Caco-2 (cell line): ENCODE measurements around the gene INS. TPM values are rescaled to one million over a fixed set of nuclear protein-coding genes. Genes with fewer than 3 reads are reported as not detected.

Experiments used
- BruUV-seq: library from RNA; stranded (reverse); fragments of 400-500 nt; replicated peaks from 2 replicates; lab custom pipeline; 2021; lab: Mats Ljungman, UMichigan
- CTCF ChIA-PET: fragments of 300-600 bp; sonication (Branson Sonifier 250); formaldehyde crosslinking; loops from one replicate; lab custom pipeline; 2022; ENCODE audit warnings: antibody characterized with exemption; lab: Charles Lee
- POLR2A ChIA-PET: fragments of 300-600 bp; sonication (Branson Sonifier 250); formaldehyde crosslinking; loops from one replicate; lab custom pipeline; 2022; ENCODE audit warnings: antibody characterized with exemption; lab: Charles Lee
- DNase-seq, 2 experiments: peaks; one replicate each; pipeline versions ENCODE4 v3.0.0 to v3.0.0-alpha.2; 2020 to 2022
- H3K27me3 ChIP-seq: replicated peaks from 2 replicates; pipeline ENCODE4 v1.6.0; 2011; ENCODE audit warnings: low read length; ENCODE audit not compliant: control insufficient read depth, insufficient read depth
- H3K36me3 ChIP-seq: 2 replicates; pipeline ENCODE4 v1.5.1; 2011; ENCODE audit warnings: low read length; ENCODE audit not compliant: control insufficient read depth, insufficient read depth
- H3K4me1 ChIP-seq: fragments of 250-450 bp; sonication (Bioruptor Pico); 2 replicates; pipeline ENCODE4 v1.5.1; 2020; ENCODE audit warnings: mild to moderate bottlenecking
- H3K4me3 ChIP-seq: 2 replicates; pipeline ENCODE4 v1.5.1; 2011; ENCODE audit warnings: low read depth, mild to moderate bottlenecking, control low read depth, low read length
- H3K9me3 ChIP-seq: fragments of 250-450 bp; sonication (Bioruptor Pico); 2 replicates; pipeline ENCODE4 v1.5.1; 2020; ENCODE audit warnings: mild to moderate bottlenecking, moderate library complexity
- H3K27ac Mint-ChIP-seq: one replicate; pipeline ENCODE4 v1.8.0; 2022; ENCODE audit warnings: mixed read lengths; ENCODE audit not compliant: unreplicated experiment
- H3K27me3 Mint-ChIP-seq: one replicate; pipeline ENCODE4 v1.8.0; 2022; ENCODE audit warnings: mixed read lengths; ENCODE audit not compliant: insufficient read depth, unreplicated experiment
- H3K36me3 Mint-ChIP-seq: one replicate; pipeline ENCODE4 v1.8.0; 2022; ENCODE audit warnings: mild to moderate bottlenecking, mixed read lengths; ENCODE audit not compliant: insufficient read depth, unreplicated experiment
- H3K4me1 Mint-ChIP-seq: one replicate; pipeline ENCODE4 v1.8.0; 2022; ENCODE audit warnings: low read depth, mixed read lengths; ENCODE audit not compliant: unreplicated experiment
- H3K4me3 Mint-ChIP-seq: one replicate; pipeline ENCODE4 v1.8.0; 2022; ENCODE audit warnings: mild to moderate bottlenecking, moderate library complexity, mixed read lengths; ENCODE audit not compliant: unreplicated experiment
- H3K9me3 Mint-ChIP-seq: one replicate; pipeline ENCODE4 v1.8.0; 2022; ENCODE audit warnings: mixed read lengths; ENCODE audit not compliant: unreplicated experiment
- CTCF ChIP-seq, 2 experiments: fragments of 200-600 bp in 1 of 2; IDR thresholded peaks; 1 replicate in 1 of 2; 2 replicates in 1 of 2; pipeline versions ENCODE4 v1.5.1 to v1.8.0; 2011 to 2022; ENCODE audit warnings: antibody characterized with exemption in 1 of 2, control low read depth in 1 of 2, inconsistent platforms in 1 of 2, low read depth in 1 of 2, low read length in 1 of 2, mild to moderate bottlenecking in 1 of 2, moderate library complexity in 1 of 2; ENCODE audit not compliant: insufficient read depth in 1 of 2, severe bottlenecking in 1 of 2, unreplicated experiment in 1 of 2
- intact Hi-C: fragments of 100-400 bp; cut with micrococcal nuclease; formaldehyde crosslinking; loops from one replicate; pipeline ENCODE4 v1.10.0; 2022; ENCODE audit not compliant: unreplicated experiment
- total RNA-seq: library from RNA; stranded (reverse); gene quantifications from 2 replicates; pipeline ENCODE4 v1.2.3, GENCODE V29; 2022

The INS gene
- total RNA-seq, 1 experiment from 2014 or later, result not detected

- Mint-ChIP-seq H3K36me3 (peaks cover 78% of the 10 kb centered on the region), H3K4me3 (no peak overlapping the region), H3K4me1 (peaks cover 19% of the 10 kb centered on the region), H3K9me3 (peaks cover 19% of the 10 kb centered on the region), H3K27ac (no peak overlapping the region), H3K27me3 (no peaks in the 10 kb centered on the region)
- intact Hi-C loops, result loop anchor here (2.0 kb wide), 1 partner anchor 75 kb away; no protein-coding TSS in a partner anchor
- no peak overlapping the region for H3K4me3 ChIP-seq
- peak in 1 of 2 experiments; percentile 12 for DNase-seq
- ChIA-PET POLR2A (interaction anchor here (0.6 to 1.5 kb wide), 2 partner anchors 21 to 73 kb away, joined by 5 to 6 read pairs; no protein-coding TSS in a partner anchor), CTCF (no interaction called here)
- peaks cover 9% of the 10 kb centered on the region for H3K36me3 ChIP-seq
- H3K4me1 ChIP-seq, result no peaks in the 10 kb centered on the region; the same call in 1 of the 2 replicates
- no peaks in the 10 kb centered on the region for H3K27me3 ChIP-seq
- TF ChIP-seq CTCF (IDR thresholded peaks at IDR 0.05; ENCODE audit: insufficient read depth in 1 of 2, low read depth in 1 of 2, low read length in 1 of 2, severe bottlenecking in 1 of 2, unreplicated experiment in 1 of 2), result no peak
- no TSS peak for BruUV-seq
- no peaks in the 10 kb centered on the region for H3K9me3 ChIP-seq
Measured at GRCh38 chr11:2129699-2130366, 31.2 kb downstream of the INS start.

DNA sequence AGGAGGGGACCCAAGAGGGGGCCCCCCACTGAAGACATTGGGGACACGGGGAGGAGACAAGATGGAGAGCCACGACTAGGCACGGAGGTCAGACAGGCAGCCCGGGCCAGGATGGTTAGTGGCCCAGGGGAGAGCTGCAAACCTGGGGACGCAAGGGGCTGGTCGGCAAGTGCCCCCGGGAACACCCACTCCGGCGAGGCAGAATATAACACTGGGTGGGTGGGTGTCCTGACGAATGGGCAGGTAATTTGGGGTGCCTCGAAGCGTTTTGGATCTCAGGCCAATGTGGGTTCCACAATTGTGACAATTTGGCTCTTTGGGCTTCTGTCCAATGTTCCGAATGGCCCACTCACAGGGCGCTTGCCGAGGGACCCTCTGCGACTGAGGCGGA, 31.7 kb downstream of the INS start:
- Histone ChIP-seq H3K9me3 (no peaks in the 10 kb centered on the region), H3K4me3 (no peak overlapping the region), H3K4me1 (no peaks in the 10 kb centered on the region; the same call in 1 of the 2 replicates), H3K36me3 (peaks cover 9% of the 10 kb centered on the region), H3K27me3 (no peaks in the 10 kb centered on the region)
- Mint-ChIP-seq H3K27ac (peak overlapping the region; percentile 16), H3K27me3 (no peaks in the 10 kb centered on the region), H3K9me3 (peaks cover 21% of the 10 kb centered on the region), H3K36me3 (peaks cover 73% of the 10 kb centered on the region), H3K4me1 (peaks cover 19% of the 10 kb centered on the region), H3K4me3 (no peak overlapping the region)
- BruUV-seq, result no TSS peak
- intact Hi-C loops, result loop anchor here (2.0 kb wide), 1 partner anchor 75 kb away; no protein-coding TSS in a partner anchor
- POLR2A ChIA-PET, result interaction anchor here (1.5 kb wide), 1 partner anchor 73 kb away, joined by 6 read pairs; no protein-coding TSS in a partner anchor
- CTCF ChIA-PET, result interaction anchor here (1.2 kb wide), 1 partner anchor 22 kb away, joined by 7 read pairs; no protein-coding TSS in a partner anchor
- no peak for DNase-seq
- no peak for TF ChIP-seq CTCF (IDR thresholded peaks at IDR 0.05; ENCODE audit: insufficient read depth in 1 of 2, low read depth in 1 of 2, low read length in 1 of 2, severe bottlenecking in 1 of 2, unreplicated experiment in 1 of 2)

GRCh38 chr11:2128511-2129307, 32.3 kb downstream of the INS start:
- Mint-ChIP-seq H3K27me3 (no peaks in the 10 kb centered on the region), H3K4me1 (peaks cover 14% of the 10 kb centered on the region), H3K9me3 (peaks cover 21% of the 10 kb centered on the region), H3K36me3 (peaks cover 67% of the 10 kb centered on the region), H3K4me3 (no peak overlapping the region), H3K27ac (peak overlapping the region; percentile 16)
- no peak for DNase-seq
- POLR2A ChIA-PET, result interaction anchor here (1.5 kb wide), 1 partner anchor 74 kb away, joined by 6 read pairs; no protein-coding TSS in a partner anchor
- no peaks in the 10 kb centered on the region for H3K9me3 ChIP-seq
- H3K27me3 ChIP-seq, result no peaks in the 10 kb centered on the region
- no TSS peak for BruUV-seq
- no peaks in the 10 kb centered on the region; the same call in 1 of the 2 replicates for H3K4me1 ChIP-seq
- H3K4me3 ChIP-seq, result no peak overlapping the region
- TF ChIP-seq CTCF (IDR thresholded peaks at IDR 0.05; ENCODE audit: insufficient read depth in 1 of 2, low read depth in 1 of 2, low read length in 1 of 2, severe bottlenecking in 1 of 2, unreplicated experiment in 1 of 2), result no peak
- CTCF ChIA-PET, result interaction anchor here (0.6 to 1.2 kb wide), 2 partner anchors 23 to 75 kb away, joined by 3 to 7 read pairs; no protein-coding TSS in a partner anchor
- peaks cover 6% of the 10 kb centered on the region for H3K36me3 ChIP-seq
- intact Hi-C loops, result loop anchor here (1.0 to 2.0 kb wide), 2 partner anchors 69 to 76 kb away; no protein-coding TSS in a partner anchor
